DND-41 (cell line): ENCODE measurements around the gene DEAF1.
"Not testable (repeated sequence)": the region's sequence is repeated elsewhere in the genome, so short reads cannot be mapped to it uniquely, and the experiment has no call there.

Experiments used
- ATAC-seq: fragments of 200-7000 bp; cut with Tn5 transposase; 3 replicates; pipeline ENCODE4 v1.9.1; 2021; ENCODE audit warnings: low read depth; ENCODE audit not compliant: insufficient read depth
- DNase-seq: peaks from one replicate; pipeline ENCODE4 v3.0.0-alpha.2; 2020
- H2AFZ ChIP-seq: 2 replicates; pipeline ENCODE4 v1.6.0; 2012; ENCODE audit warnings: low read depth, low read length
- H3K27ac ChIP-seq: 2 replicates; pipeline ENCODE4 v1.5.1; 2012; ENCODE audit warnings: low read length, inconsistent platforms
- H3K27me3 ChIP-seq: fragments of 200-600 bp; sonication (generic); 2 replicates; pipeline ENCODE4 v1.6.0; 2012; ENCODE audit warnings: low read length, mild to moderate bottlenecking, inconsistent platforms; ENCODE audit not compliant: insufficient read depth, poor library complexity
- H3K36me3 ChIP-seq: 2 replicates; pipeline ENCODE4 v1.5.1; 2012; ENCODE audit warnings: low read length, inconsistent platforms; ENCODE audit not compliant: insufficient read depth
- H3K4me1 ChIP-seq: 2 replicates; pipeline ENCODE4 v1.5.1; 2012; ENCODE audit warnings: mild to moderate bottlenecking, low read length; ENCODE audit not compliant: insufficient read depth
- H3K4me2 ChIP-seq: 2 replicates; pipeline ENCODE4 v1.6.0; 2012; ENCODE audit warnings: mild to moderate bottlenecking, moderate library complexity, low read length, inconsistent platforms; ENCODE audit not compliant: insufficient read depth
- H3K4me3 ChIP-seq, 2 experiments: fragments of 200-600 bp in 1 of 2; shearing (Covaris generic) in 1 of 2; 2 replicates each; pipeline ENCODE4 v1.5.1; 2012 to 2016; ENCODE audit warnings: inconsistent platforms in 2 of 2, low read length in 2 of 2, mild to moderate bottlenecking in 2 of 2, low read depth in 1 of 2, moderate library complexity in 1 of 2
- H3K79me2 ChIP-seq: 2 replicates; pipeline ENCODE4 v1.6.0; 2012; ENCODE audit warnings: low read length, inconsistent platforms; ENCODE audit not compliant: insufficient read depth
- H3K9ac ChIP-seq: 2 replicates; pipeline ENCODE4 v1.6.0; 2012; ENCODE audit warnings: low read depth, mild to moderate bottlenecking, inconsistent platforms, low read length, moderate library complexity
- H3K9me3 ChIP-seq: 2 replicates; pipeline ENCODE4 v1.5.1; 2012; ENCODE audit warnings: low read length, moderate library complexity, mild to moderate bottlenecking, inconsistent platforms; ENCODE audit not compliant: insufficient read depth, severe bottlenecking
- H4K20me1 ChIP-seq: 2 replicates; pipeline ENCODE4 v1.6.0; 2012; ENCODE audit warnings: low read length; ENCODE audit not compliant: insufficient read depth
- CTCF ChIP-seq: IDR thresholded peaks from 2 replicates; pipeline ENCODE4 v1.5.1; 2012; ENCODE audit warnings: borderline replicate concordance, low read length, moderate library complexity, mild to moderate bottlenecking; ENCODE audit not compliant: poor library complexity, severe bottlenecking; ENCODE audit errors: extremely low read depth
- EZH2 ChIP-seq: IDR thresholded peaks from 3 replicates; pipeline ENCODE4 v1.6.1; 2012; ENCODE audit warnings: borderline replicate concordance, low read depth, mild to moderate bottlenecking, moderate library complexity, low read length, inconsistent platforms; ENCODE audit not compliant: severe bottlenecking

Gene DEAF1

GRCh38 chr11:694563-695287 lies at the start of gene DEAF1:
TSS of gene DEAF1 (minus strand) at chr11:695222. CDS start at chr11:695047, 175 bp downstream.
- ATAC-seq (peak; percentile 87), DNase-seq (peak; percentile 99)
- peaks cover 46% of the 10 kb centered on the region for H3K4me1 ChIP-seq
- peak within 1 kb of the TSS; percentile 97 for H3K4me2 ChIP-seq
- H2AFZ ChIP-seq, result peak within 1 kb of the TSS; percentile 96
- TF ChIP-seq EZH2 (no peak), CTCF (no peak)
- H3K27ac ChIP-seq, result peak within 1 kb of the TSS; percentile 97
- H3K79me2 ChIP-seq, result peaks cover 78% of the 10 kb centered on the region
- no peaks in the 10 kb centered on the region for H3K9me3 ChIP-seq
- H3K27me3 ChIP-seq, result no peaks in the 10 kb centered on the region
- H3K4me3 ChIP-seq, result peak within 1 kb of the TSS; percentile 95 to 96
- peak within 1 kb of the TSS; percentile 93 for H3K9ac ChIP-seq
- H3K36me3 ChIP-seq, result peaks cover 25% of the 10 kb centered on the region
- H4K20me1 ChIP-seq, result peaks cover 32% of the 10 kb centered on the region

GRCh38 chr11:742571-743201 lies 47.7 kb upstream of the DEAF1 start:
- TF ChIP-seq EZH2 (no peak), CTCF (no peak)
- ATAC-seq, result no peak

GRCh38 chr11:742156-742546 lies 47.1 kb upstream of the DEAF1 start:
- no peaks in the 10 kb centered on the region for H3K9me3 ChIP-seq
- H2AFZ ChIP-seq, result no peak overlapping the region
- H3K27ac ChIP-seq, result no peak overlapping the region
- TF ChIP-seq EZH2 (no peak), CTCF (no peak)
- H3K79me2 ChIP-seq, result peaks cover 6% of the 10 kb centered on the region; the same call in 1 of the 2 replicates
- ATAC-seq (no peak), DNase-seq (no peak)
- no peak overlapping the region for H3K4me3 ChIP-seq
- H3K4me2 ChIP-seq, result no peak overlapping the region
- H3K4me1 ChIP-seq, result peaks cover 10% of the 10 kb centered on the region
- H3K27me3 ChIP-seq, result peaks cover 10% of the 10 kb centered on the region
- H3K9ac ChIP-seq, result no peak overlapping the region
- H4K20me1 ChIP-seq, result no peaks in the 10 kb centered on the region
- H3K36me3 ChIP-seq, result no peaks in the 10 kb centered on the region

More at GRCh38 chr11:742571-743201, 47.7 kb upstream of the DEAF1 start:
- no peak for DNase-seq
- Histone ChIP-seq H3K79me2 (peaks cover 11% of the 10 kb centered on the region), H3K9ac (no peak overlapping the region), H3K4me2 (no peak overlapping the region), H4K20me1 (no peaks in the 10 kb centered on the region), H2AFZ (no peak overlapping the region), H3K9me3 (no peaks in the 10 kb centered on the region), H3K4me1 (peaks cover 10% of the 10 kb centered on the region), H3K4me3 (no peak overlapping the region), H3K27me3 (peaks cover 5% of the 10 kb centered on the region), H3K36me3 (peaks cover 2% of the 10 kb centered on the region; the same call in 1 of the 2 replicates), H3K27ac (no peak overlapping the region)

GRCh38 chr11:737899-738298 lies 42.9 kb upstream of the DEAF1 start:
- not testable (repeated sequence) for DNase-seq, H3K36me3 ChIP-seq, H3K9ac ChIP-seq, H3K4me1 ChIP-seq, H3K27ac ChIP-seq, H2AFZ ChIP-seq, ATAC-seq, H3K4me3 ChIP-seq, H3K9me3 ChIP-seq, H4K20me1 ChIP-seq, H3K4me2 ChIP-seq, H3K79me2 ChIP-seq
- peaks cover 13% of the 10 kb centered on the region for H3K27me3 ChIP-seq
